Dermis blood vessel endothelial cell (primary cell): ENCODE measurements around the gene A3GALT2. TPM values are rescaled to one million over a fixed set of nuclear protein-coding genes. Genes with fewer than 3 reads are reported as not detected.
"Not testable (repeated sequence)": the region's sequence is repeated elsewhere in the genome, so short reads cannot be mapped to it uniquely, and the experiment has no call there.

Experiments used
- DNase-seq: peaks from one replicate; pipeline ENCODE4 v3.0.0; 2010
- total RNA-seq: library from RNA; depleted of rRNA; stranded (reverse); fragments of >200 nt; gene quantifications from 2 replicates; pipeline ENCODE4 v1.2.3, GENCODE V29; 2014

A3GALT2 gene
- total RNA-seq, 1 donor from 2014 or later = not detected

GRCh38 chr1:33290615-33291014 lies 30.3 kb downstream of the A3GALT2 start:
- not testable (repeated sequence) for DNase-seq

GRCh38 chr1:33289858-33290154 lies 31.1 kb downstream of the A3GALT2 start:
- no peak for DNase-seq

GRCh38 chr1:33288976-33289857 lies 31.7 kb downstream of the A3GALT2 start:
- no peak for DNase-seq

GRCh38 chr1:33287317-33287716 lies 33.6 kb downstream of the A3GALT2 start:
- DNase-seq = no peak

GRCh38 chr1:33286451-33287185 lies 34.3 kb downstream of the A3GALT2 start:
- no peak for DNase-seq

- DNase-seq = no peak
Observed at GRCh38 chr1:33284049-33284448, 36.8 kb downstream of the A3GALT2 start.

- no peak for DNase-seq
Observed at GRCh38 chr1:33282791-33283190, 38.1 kb downstream of the A3GALT2 start.

GRCh38 chr1:33281554-33282303 lies 39.2 kb downstream of the A3GALT2 start:
- DNase-seq = no peak

GRCh38 chr1:33280091-33280661 lies 40.7 kb downstream of the A3GALT2 start:
- no peak for DNase-seq

GRCh38 chr1:33277488-33278084 lies 43.3 kb downstream of the A3GALT2 start:
- DNase-seq = no peak

- no peak for DNase-seq
Observed at GRCh38 chr1:33276573-33277298, 44.2 kb downstream of the A3GALT2 start.

GRCh38 chr1:33275706-33276572 lies 45.0 kb downstream of the A3GALT2 start:
- DNase-seq = no peak

GRCh38 chr1:33275195-33275594 lies 45.7 kb downstream of the A3GALT2 start:
- DNase-seq = no peak

- DNase-seq = no peak
Observed at GRCh38 chr1:33274446-33274845, 46.5 kb downstream of the A3GALT2 start.

GRCh38 chr1:33273961-33274371 lies 46.9 kb downstream of the A3GALT2 start:
- no peak for DNase-seq

- no peak for DNase-seq
Observed at GRCh38 chr1:33273406-33273805, 47.5 kb downstream of the A3GALT2 start.

GRCh38 chr1:33272930-33273329 lies 48.0 kb downstream of the A3GALT2 start:
- DNase-seq = no peak

- DNase-seq = no peak
Observed at GRCh38 chr1:33272509-33272908, 48.4 kb downstream of the A3GALT2 start.

- DNase-seq = no peak
Observed at GRCh38 chr1:33271666-33272505, 49.0 kb downstream of the A3GALT2 start.
